Transverse colon (tissue), 4 donors: ENCODE measurements around the gene PRKCE. TPM values are rescaled to one million over a fixed set of nuclear protein-coding genes. Genes with fewer than 3 reads are reported as not detected.

Experiments used
- DNase-seq: peaks from one replicate; pipeline ENCODE4 v3.0.0-alpha.2; 2019
- H3K27ac ChIP-seq, 4 donors: fragments of 200-600 bp; sonication (generic); 2 replicates each; pipeline ENCODE4 v1.5.1; 2016 to 2018; ENCODE audit warnings: inconsistent platforms in 4 of 4
- H3K27me3 ChIP-seq: fragments of 200-600 bp; sonication (generic); 2 replicates; pipeline ENCODE4 v1.5.1; 2017; ENCODE audit warnings: inconsistent platforms
- H3K36me3 ChIP-seq, 4 donors: fragments of 200-600 bp; sonication (generic); 2 replicates each; pipeline ENCODE4 v1.5.1; 2017 to 2019; ENCODE audit warnings: inconsistent platforms in 4 of 4
- H3K4me1 ChIP-seq, 4 donors: fragments of 200-600 bp; sonication (generic); 2 replicates each; pipeline ENCODE4 v1.5.1; 2017 to 2020; ENCODE audit warnings: inconsistent platforms in 4 of 4
- H3K4me3 ChIP-seq, 4 donors: fragments of 200-600 bp; sonication (generic); 1 replicate in 1 of 4; 2 replicates in 3 of 4; pipeline versions ENCODE4 v1.5.1 to v1.6.1; 2017 to 2019; ENCODE audit warnings: inconsistent platforms in 4 of 4
- H3K9me3 ChIP-seq, 2 donors: fragments of 200-600 bp; sonication (generic); 2 replicates each; pipeline ENCODE4 v1.5.1; 2017 to 2019; ENCODE audit warnings: inconsistent platforms in 2 of 2
- CTCF ChIP-seq, 5 experiments: fragments of 200-600 bp in 3 of 5; fragments of 450-650 bp in 2 of 5; sonication (generic) in 3 of 5; IDR thresholded peaks; 1 replicate in 2 of 5; 2 replicates in 3 of 5; pipeline ENCODE4 v1.5.1; 2016 to 2017; ENCODE audit warnings: antibody characterized with exemption in 5 of 5, inconsistent platforms in 3 of 5, mild to moderate bottlenecking in 2 of 5, moderate library complexity in 1 of 5
- EP300 ChIP-seq: sonication (generic); formaldehyde crosslinking; IDR thresholded peaks from one replicate; pipeline ENCODE4 v1.6.1; 2017; ENCODE audit warnings: antibody characterized with exemption, low read depth
- POLR2A ChIP-seq: fragments of 450-650 bp; IDR thresholded peaks from one replicate; pipeline ENCODE4 v1.6.1; 2016; ENCODE audit warnings: antibody characterized with exemption, mild to moderate bottlenecking, moderate library complexity
- POLR2AphosphoS5 ChIP-seq, 3 donors: sonication (generic); formaldehyde crosslinking; IDR thresholded peaks; one replicate each; pipeline ENCODE4 v1.6.1; 2016; ENCODE audit warnings: antibody characterized with exemption in 3 of 3
- WGBS, 2 donors: methylation state at CpG; one replicate each; pipeline ENCODE4 v1.1.5; 2018; ENCODE audit warnings: low coverage in 1 of 2; 5-methylcytosine and 5-hydroxymethylcytosine counted together
- in situ Hi-C, 4 donors: fragments of 200-750 bp; cut with MboI; loops; one replicate each; pipeline versions ENCODE4 v1.15.0 to v1.15.1; 2017; ENCODE audit warnings: low sequenced_read_pairs in 3 of 4, low pct_ligation_motif_present in 1 of 4, low pct_unique_long_range_greater_than_20kb in 1 of 4
- intact Hi-C: fragments of 100-400 bp; cut with DNase I; formaldehyde crosslinking; loops from one replicate; pipeline ENCODE4 v1.15.1; 2023; ENCODE audit warnings: low total_unique reads
- total RNA-seq, 4 donors: library from RNA; depleted of rRNA; stranded (reverse); fragments of >200 nt; gene quantifications; one replicate each; pipeline ENCODE4 v1.1.0, GENCODE V29; 2016

Gene PRKCE
- total RNA-seq, 4 donors from 2014 or later: 8.6 to 20.6 (median 11.3) TPM

DNA sequence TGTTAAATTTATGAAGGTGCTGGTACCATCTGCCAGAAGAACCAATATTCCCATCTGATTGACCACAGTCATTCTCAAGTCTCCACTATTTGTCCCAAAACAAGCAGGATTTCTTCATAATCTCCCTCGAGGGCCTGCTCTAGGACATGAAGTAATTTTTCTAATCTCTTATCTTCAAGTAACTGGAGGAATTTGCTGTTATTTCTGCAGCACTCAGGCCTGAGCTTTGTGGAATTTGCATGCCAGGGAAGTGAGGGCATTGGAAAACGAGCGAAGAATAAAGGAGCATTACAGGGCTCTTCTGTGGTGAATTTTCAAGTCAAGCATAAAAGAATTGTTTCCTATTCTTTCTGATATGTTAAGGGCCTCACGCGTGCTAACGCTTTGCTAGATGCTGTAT lies 484.5 kb downstream of the PRKCE start:
- H3K27ac ChIP-seq: no peak overlapping the region
- TF ChIP-seq POLR2AphosphoS5 (IDR thresholded peaks at IDR 0.05): no peak
- TF ChIP-seq EP300: no peak
- no peak for TF ChIP-seq CTCF (IDR thresholded peaks at IDR 0.05)
- TF ChIP-seq POLR2A: no peak
- no peak for DNase-seq

GRCh38 chr2:46136481-46136880 lies 485.0 kb downstream of the PRKCE start:
- WGBS, 2 donors: 86 to 88% methylated on average over 3 to 5 of the region's 5 CpGs
- in situ Hi-C loops: no loop called here

More for the DNA sequence above, 484.5 kb downstream of the PRKCE start:
- Histone ChIP-seq H3K27me3 (no peaks in the 10 kb centered on the region), H3K36me3 (no peaks in the 10 kb centered on the region), H3K4me1 (peaks cover 0 to 9% (median 2%) of the 10 kb centered on the region in 4 donors), H3K9me3 (no peaks in the 10 kb centered on the region), H3K4me3 (no peak overlapping the region)
- intact Hi-C loops: no loop called here
- 85 to 96% methylated on average over 5 to 6 of the region's 6 CpGs for WGBS, 2 donors
- in situ Hi-C loops: no loop called here

GRCh38 chr2:46136953-46137352 lies 485.5 kb downstream of the PRKCE start:
- DNase-seq: no peak
- Histone ChIP-seq H3K27ac (no peak overlapping the region), H3K4me1 (peaks cover 0 to 16% (median 3%) of the 10 kb centered on the region in 4 donors), H3K36me3 (no peaks in the 10 kb centered on the region), H3K4me3 (no peak overlapping the region), H3K9me3 (no peaks in the 10 kb centered on the region), H3K27me3 (no peaks in the 10 kb centered on the region)
- in situ Hi-C loops (no loop called here), intact Hi-C loops (no loop called here)
- TF ChIP-seq POLR2A (no peak), EP300 (no peak), POLR2AphosphoS5 (IDR thresholded peaks at IDR 0.05) (no peak), CTCF (IDR thresholded peaks at IDR 0.05) (no peak)
- 94 to 100% methylated on average over 2 of the region's 2 CpGs for WGBS, 2 donors

More at GRCh38 chr2:46136481-46136880, 485.0 kb downstream of the PRKCE start:
- no peak for DNase-seq
- peaks cover 0 to 12% (median 2%) of the 10 kb centered on the region in 4 donors for H3K4me1 ChIP-seq
- H3K4me3 ChIP-seq: no peak overlapping the region
- H3K27ac ChIP-seq: no peak overlapping the region
- TF ChIP-seq CTCF (IDR thresholded peaks at IDR 0.05) (no peak), POLR2AphosphoS5 (IDR thresholded peaks at IDR 0.05) (no peak), POLR2A (no peak), EP300 (no peak)
- no peaks in the 10 kb centered on the region for H3K9me3 ChIP-seq
- no peaks in the 10 kb centered on the region for H3K27me3 ChIP-seq
- H3K36me3 ChIP-seq: no peaks in the 10 kb centered on the region
- intact Hi-C loops: no loop called here

- H3K27ac ChIP-seq: peak overlapping the region; percentile 62 to 80 (median 76)
- H3K4me1 ChIP-seq: peaks cover 3 to 31% (median 12%) of the 10 kb centered on the region in 4 donors
- intact Hi-C loops: no loop called here
- peak in 1 of 3 donors; percentile 26 for TF ChIP-seq POLR2AphosphoS5 (IDR thresholded peaks at IDR 0.05)
- TF ChIP-seq CTCF (IDR thresholded peaks at IDR 0.05): no peak
- DNase-seq: peak; percentile 72
- 77 to 87% methylated on average over 3 to 5 of the region's 5 CpGs for WGBS, 2 donors
- H3K9me3 ChIP-seq: no peaks in the 10 kb centered on the region
- in situ Hi-C loops: no loop called here
- H3K36me3 ChIP-seq: no peaks in the 10 kb centered on the region
- H3K27me3 ChIP-seq: no peaks in the 10 kb centered on the region
- H3K4me3 ChIP-seq: no peak overlapping the region
These were observed 491.3 kb downstream of the PRKCE start for GRCh38 chr2:46142546-46143428.
